PC-9 (cell line): ENCODE results near the gene CC2D1B. TPM values are rescaled to one million over a fixed set of nuclear protein-coding genes. Genes with fewer than 3 reads are reported as not detected.

ENCODE experiments used
- BruUV-seq: library from RNA; stranded (reverse); fragments of 400-500 nt; replicated peaks from 2 replicates; lab custom pipeline; 2021; lab: Mats Ljungman, UMichigan
- CTCF ChIA-PET: fragments of 300-600 bp; sonication (Branson Sonifier 250); formaldehyde crosslinking; loops from one replicate; lab custom pipeline; 2022; ENCODE audit warnings: antibody characterized with exemption; lab: Charles Lee
- POLR2A ChIA-PET: fragments of 300-600 bp; sonication (Branson Sonifier 250); formaldehyde crosslinking; loops from one replicate; lab custom pipeline; 2022; ENCODE audit warnings: antibody characterized with exemption; ENCODE audit not compliant: unreplicated experiment; lab: Charles Lee
- DNase-seq, 2 experiments: peaks; one replicate each; pipeline versions ENCODE4 v3.0.0 to v3.0.0-alpha.2; 2015 to 2022; ENCODE audit warnings: mixed read lengths in 1 of 2
- H2AFZ ChIP-seq: fragments of 200-600 bp; sonication (generic); 2 replicates; pipeline ENCODE4 v1.8.1; 2017; ENCODE audit warnings: antibody characterized with exemption
- H3F3A ChIP-seq: fragments of 200-600 bp; sonication (generic); 2 replicates; pipeline ENCODE4 v1.8.1; 2017; ENCODE audit warnings: antibody characterized with exemption, mild to moderate bottlenecking, low read depth; ENCODE audit not compliant: insufficient read depth
- H3K27ac ChIP-seq: fragments of 200-600 bp; sonication (generic); 2 replicates; pipeline ENCODE4 v1.6.1; 2016; ENCODE audit warnings: mixed run types
- H3K27me3 ChIP-seq: fragments of 200-600 bp; sonication (generic); 2 replicates; pipeline ENCODE4 v1.6.1; 2016; ENCODE audit warnings: low read depth, mixed run types; ENCODE audit not compliant: insufficient read depth
- H3K36me3 ChIP-seq: fragments of 200-600 bp; sonication (generic); 2 replicates; pipeline ENCODE4 v1.6.1; 2016; ENCODE audit warnings: low read depth, mixed run types
- H3K4me1 ChIP-seq: fragments of 200-600 bp; sonication (generic); replicated peaks from 2 replicates; pipeline ENCODE4 v1.6.1; 2016; ENCODE audit warnings: mixed run types; ENCODE audit not compliant: insufficient read depth
- H3K4me2 ChIP-seq: fragments of 200-600 bp; sonication (generic); 2 replicates; pipeline ENCODE4 v1.6.1; 2017; ENCODE audit warnings: mixed run types
- H3K4me3 ChIP-seq: fragments of 200-600 bp; sonication (generic); 2 replicates; pipeline ENCODE4 v1.6.1; 2016; ENCODE audit warnings: mixed run types
- H3K79me2 ChIP-seq: fragments of 200-600 bp; sonication (generic); 2 replicates; pipeline ENCODE4 v1.6.1; 2017; ENCODE audit warnings: low read depth, mixed run types
- H3K9me2 ChIP-seq: fragments of 200-600 bp; sonication (generic); 2 replicates; pipeline ENCODE4 v1.8.1; 2017; ENCODE audit warnings: mild to moderate bottlenecking; ENCODE audit not compliant: insufficient read depth
- H3K9me3 ChIP-seq: fragments of 200-600 bp; sonication (generic); 2 replicates; pipeline ENCODE4 v1.8.1; 2016; ENCODE audit warnings: low read depth; ENCODE audit not compliant: insufficient read depth
- H4K20me1 ChIP-seq: fragments of 200-600 bp; sonication (generic); 2 replicates; pipeline ENCODE4 v1.8.1; 2017; ENCODE audit not compliant: insufficient read depth
- CTCF ChIP-seq: fragments of 200-600 bp; sonication (generic); conservative IDR thresholded peaks from 2 replicates; pipeline ENCODE4 v1.6.1; 2017; ENCODE audit warnings: mixed run types, antibody characterized with exemption, mild to moderate bottlenecking, moderate library complexity
- EZH2 ChIP-seq: fragments of 200-600 bp; sonication (generic); IDR thresholded peaks from 2 replicates; pipeline ENCODE4 v1.8.0; 2017; ENCODE audit warnings: antibody characterized with exemption, low read depth
- intact Hi-C: fragments of 100-400 bp; cut with micrococcal nuclease; formaldehyde crosslinking; loops from one replicate; pipeline ENCODE4 v1.10.0; 2022; ENCODE audit not compliant: unreplicated experiment
- total RNA-seq: library from RNA; stranded (reverse); gene quantifications from 2 replicates; pipeline ENCODE4 v1.2.3, GENCODE V29; 2021

The CC2D1B gene
- total RNA-seq, 1 experiment from 2014 or later, result 33.4 TPM

- Histone ChIP-seq H3K27me3 (no peaks in the 10 kb centered on the region), H3K9me2 (no peaks in the 10 kb centered on the region), H4K20me1 (no peaks in the 10 kb centered on the region), H3K4me1 (peaks cover 6% of the 10 kb centered on the region), H2AFZ (no peak overlapping the region), H3K27ac (no peak overlapping the region), H3K79me2 (peaks cover 12% of the 10 kb centered on the region), H3F3A (peaks cover under 1% of the 10 kb centered on the region; the same call in 1 of the 2 replicates), H3K9me3 (no peaks in the 10 kb centered on the region), H3K36me3 (peaks cover 8% of the 10 kb centered on the region; the same call in 1 of the 2 replicates), H3K4me2 (no peak overlapping the region), H3K4me3 (no peak overlapping the region)
- TF ChIP-seq EZH2, result no peak
- no peak for TF ChIP-seq CTCF
- intact Hi-C loops, result no loop called here
- DNase-seq, result no peak
- POLR2A ChIA-PET, result no interaction called here
- CTCF ChIA-PET, result no interaction called here
- no TSS peak for BruUV-seq
Observed at GRCh38 chr1:52359676-52360594, 6.1 kb downstream of the CC2D1B start.

- H4K20me1 ChIP-seq, result no peaks in the 10 kb centered on the region
- no peak overlapping the region for H2AFZ ChIP-seq
- H3K27ac ChIP-seq, result no peak overlapping the region
- TF ChIP-seq CTCF (no peak), EZH2 (no peak)
- no TSS peak for BruUV-seq
- no peaks in the 10 kb centered on the region for H3K4me1 ChIP-seq
- intact Hi-C loops, result no loop called here
- no peaks in the 10 kb centered on the region for H3K9me2 ChIP-seq
- POLR2A ChIA-PET, result no interaction called here
- no peak overlapping the region for H3K4me2 ChIP-seq
- peaks cover 2% of the 10 kb centered on the region; the same call in 1 of the 2 replicates for H3K79me2 ChIP-seq
- no peak overlapping the region for H3K4me3 ChIP-seq
- H3K9me3 ChIP-seq, result no peaks in the 10 kb centered on the region
- no peak for DNase-seq
- H3K36me3 ChIP-seq, result peaks cover 8% of the 10 kb centered on the region; the same call in 1 of the 2 replicates
- no peaks in the 10 kb centered on the region for H3K27me3 ChIP-seq
- H3F3A ChIP-seq, result no peaks in the 10 kb centered on the region
- CTCF ChIA-PET, result no interaction called here
Observed at GRCh38 chr1:52358851-52359497, 7.0 kb downstream of the CC2D1B start.

- DNase-seq, result no peak
- Histone ChIP-seq H3K4me1 (no peaks in the 10 kb centered on the region), H3K4me3 (no peak overlapping the region), H3F3A (no peaks in the 10 kb centered on the region), H2AFZ (no peak overlapping the region), H3K9me3 (no peaks in the 10 kb centered on the region), H3K36me3 (peaks cover 11% of the 10 kb centered on the region; the same call in 1 of the 2 replicates), H3K4me2 (no peak overlapping the region), H3K27me3 (no peaks in the 10 kb centered on the region), H3K79me2 (no peaks in the 10 kb centered on the region), H4K20me1 (no peaks in the 10 kb centered on the region), H3K27ac (no peak overlapping the region), H3K9me2 (no peaks in the 10 kb centered on the region)
- ChIA-PET POLR2A (no interaction called here), CTCF (no interaction called here)
- no TSS peak for BruUV-seq
- intact Hi-C loops, result no loop called here
- TF ChIP-seq CTCF (no peak), EZH2 (no peak)
Observed at GRCh38 chr1:52357397-52357796, 8.6 kb downstream of the CC2D1B start.
